Breast epithelium (tissue), 3 donors: ENCODE measurements around the gene PCSK2.

Experiments used
- CTCF ChIP-seq, 3 donors: fragments of 450-650 bp; IDR thresholded peaks; one replicate each; pipeline ENCODE4 v1.5.1; 2016 to 2017; ENCODE audit warnings: antibody characterized with exemption in 3 of 3, mild to moderate bottlenecking in 3 of 3, moderate library complexity in 3 of 3
- POLR2AphosphoS5 ChIP-seq, 3 donors: sonication (generic); formaldehyde crosslinking; IDR thresholded peaks; one replicate each; pipeline ENCODE4 v1.6.1; 2017; ENCODE audit warnings: antibody characterized with exemption in 3 of 3

- TF ChIP-seq CTCF (IDR thresholded peaks at IDR 0.05) (no peak), POLR2AphosphoS5 (IDR thresholded peaks at IDR 0.05) (no peak)
Measured at GRCh38 chr20:17418737-17419136, 191.9 kb downstream of the PCSK2 start.
